HG02852 (cell line): ENCODE results near the gene APBA2.

Experiments used
- ATAC-seq: cut with Tn5 transposase; IDR thresholded peaks from one replicate; pipeline ENCODE4 v1.9.1; 2021; ENCODE audit warnings: mild to moderate bottlenecking, moderate library complexity; ENCODE audit not compliant: unreplicated experiment

The APBA2 gene

GRCh38 chr15:28933710-28934445 lies 48.1 kb downstream of the APBA2 start:
- no peak for ATAC-seq

GRCh38 chr15:28934645-28935044 lies 48.9 kb downstream of the APBA2 start:
- ATAC-seq, result no peak

GRCh38 chr15:28935316-28935715 lies 49.5 kb downstream of the APBA2 start:
- no peak for ATAC-seq

GRCh38 chr15:28936081-28936480 lies 50.3 kb downstream of the APBA2 start:
- no peak for ATAC-seq

- ATAC-seq, result no peak
Measured at GRCh38 chr15:28936481-28936881, 50.7 kb downstream of the APBA2 start.

- ATAC-seq, result no peak
Measured at GRCh38 chr15:28937271-28937670, 51.5 kb downstream of the APBA2 start.

GRCh38 chr15:28942046-28942445 lies 56.3 kb downstream of the APBA2 start:
- no peak for ATAC-seq

- no peak for ATAC-seq
Measured at GRCh38 chr15:28942571-28942970, 56.8 kb downstream of the APBA2 start.

GRCh38 chr15:28943146-28943545 lies 57.4 kb downstream of the APBA2 start:
- ATAC-seq, result no peak

GRCh38 chr15:28943611-28944230 lies 57.9 kb downstream of the APBA2 start:
- ATAC-seq, result no peak

- ATAC-seq, result no peak
Measured at GRCh38 chr15:28944286-28944685, 58.5 kb downstream of the APBA2 start.

GRCh38 chr15:28944696-28945300 lies 59.0 kb downstream of the APBA2 start:
- no peak for ATAC-seq

GRCh38 chr15:28945626-28946230 lies 60.0 kb downstream of the APBA2 start:
- ATAC-seq, result no peak

GRCh38 chr15:28946803-28947202 lies 61.0 kb downstream of the APBA2 start:
- ATAC-seq, result no peak

- ATAC-seq, result no peak
Measured at GRCh38 chr15:28947221-28947674, 61.5 kb downstream of the APBA2 start.

GRCh38 chr15:28948036-28948435 lies 62.3 kb downstream of the APBA2 start:
- no peak for ATAC-seq

GRCh38 chr15:28950916-28951315 lies 65.1 kb downstream of the APBA2 start:
- ATAC-seq, result no peak

- ATAC-seq, result no peak
Measured at GRCh38 chr15:28952666-28953491, 67.1 kb downstream of the APBA2 start.

- ATAC-seq, result no peak
Measured at GRCh38 chr15:28953573-28954195, 67.9 kb downstream of the APBA2 start.

GRCh38 chr15:28954466-28955159 lies 68.8 kb downstream of the APBA2 start:
- no peak for ATAC-seq
